HG02759 (cell line): ENCODE data around the gene SLC15A1.

Experiments used
- ATAC-seq: cut with Tn5 transposase; IDR thresholded peaks from one replicate; pipeline ENCODE4 v1.9.1; 2021; ENCODE audit warnings: mild to moderate bottlenecking, moderate library complexity; ENCODE audit not compliant: unreplicated experiment

The SLC15A1 gene

DNA sequence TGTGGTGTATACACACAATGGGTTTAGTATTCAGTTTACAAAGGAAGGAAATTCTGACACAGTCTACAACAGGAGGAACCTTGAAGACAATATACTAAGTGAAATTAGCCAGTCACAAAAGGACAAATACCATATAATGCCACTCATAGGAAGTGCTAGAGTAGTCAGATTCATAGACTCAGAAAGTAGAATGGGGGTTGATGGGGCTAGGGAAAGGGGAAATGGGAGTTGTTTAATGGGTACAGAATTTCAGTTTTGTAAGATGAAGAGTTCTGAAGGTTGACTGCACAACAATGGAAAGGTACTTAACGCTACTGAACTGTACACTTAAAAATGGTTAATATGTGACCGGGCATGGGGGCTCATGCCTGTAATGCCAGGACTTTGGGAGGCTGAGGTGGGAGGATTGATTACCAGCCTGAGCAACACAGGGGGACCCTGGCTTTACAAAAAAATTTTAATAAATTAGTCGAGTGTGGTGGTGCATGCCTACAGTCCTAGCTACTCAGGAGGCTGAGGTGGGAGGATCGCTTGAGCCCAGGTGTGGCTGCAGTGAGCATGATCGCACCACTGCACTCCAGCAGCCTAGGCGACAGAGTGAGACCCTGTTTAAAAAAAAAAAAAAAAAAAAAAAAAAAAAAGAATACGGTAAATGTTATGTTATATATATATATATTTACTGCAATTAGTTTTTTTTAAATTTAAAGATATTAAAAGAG is 45.0 kb downstream of the SLC15A1 start:
- peak; percentile 58 for ATAC-seq

DNA sequence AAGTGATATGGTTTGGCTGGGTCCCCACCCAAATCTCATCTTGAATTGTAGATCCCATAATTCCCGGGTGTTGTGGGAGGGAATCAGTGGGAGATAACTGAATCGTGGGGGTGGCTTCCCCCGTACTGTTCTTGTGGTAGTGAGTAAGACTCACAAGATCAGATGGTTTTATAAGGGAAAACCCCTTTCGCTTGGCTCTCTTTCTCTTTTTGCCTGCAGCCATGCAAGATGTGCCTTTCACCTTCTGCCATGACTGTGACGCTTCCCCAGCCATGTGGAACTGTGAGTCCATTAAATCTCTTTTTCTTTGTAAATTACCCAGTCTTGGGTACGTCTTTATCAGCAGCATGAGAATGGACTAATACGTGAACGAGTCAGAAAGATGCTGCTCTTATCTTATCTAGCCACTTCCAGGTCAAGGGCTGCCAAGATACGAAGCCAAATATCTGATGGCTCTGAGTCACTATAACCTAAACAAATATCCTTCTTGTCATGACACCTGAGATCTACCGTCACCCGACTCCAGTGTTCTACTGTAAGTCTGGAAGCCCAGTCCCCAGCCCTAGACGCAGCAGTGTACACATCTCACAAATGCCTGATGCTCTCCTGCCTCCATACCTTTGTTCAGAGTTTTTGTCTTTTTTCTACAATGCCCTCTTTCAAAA is 45.9 kb downstream of the SLC15A1 start:
- ATAC-seq: peak; percentile 58

DNA sequence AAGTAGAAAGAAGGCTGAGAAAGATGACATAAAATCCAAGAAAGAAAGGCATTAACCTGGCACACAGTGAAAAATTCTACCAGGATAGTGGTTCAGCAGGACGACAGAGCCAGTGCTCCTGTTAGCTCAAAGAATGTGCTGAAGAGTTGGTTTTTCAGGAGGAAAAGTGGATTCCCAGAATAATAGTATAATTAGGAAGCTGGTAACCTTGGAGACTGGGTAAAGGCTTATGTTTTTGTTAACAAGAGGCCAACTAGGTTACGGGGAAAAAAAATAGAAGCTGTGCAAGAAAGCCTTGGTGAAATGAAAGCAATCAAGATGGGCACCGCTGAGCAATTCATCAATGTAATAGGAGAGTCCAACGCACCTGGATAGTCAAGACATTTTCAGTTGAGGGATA is 54.7 kb downstream of the SLC15A1 start:
- no peak for ATAC-seq

- no peak for ATAC-seq
Observed at GRCh38 chr13:98693756-98694155, 58.7 kb downstream of the SLC15A1 start.

DNA sequence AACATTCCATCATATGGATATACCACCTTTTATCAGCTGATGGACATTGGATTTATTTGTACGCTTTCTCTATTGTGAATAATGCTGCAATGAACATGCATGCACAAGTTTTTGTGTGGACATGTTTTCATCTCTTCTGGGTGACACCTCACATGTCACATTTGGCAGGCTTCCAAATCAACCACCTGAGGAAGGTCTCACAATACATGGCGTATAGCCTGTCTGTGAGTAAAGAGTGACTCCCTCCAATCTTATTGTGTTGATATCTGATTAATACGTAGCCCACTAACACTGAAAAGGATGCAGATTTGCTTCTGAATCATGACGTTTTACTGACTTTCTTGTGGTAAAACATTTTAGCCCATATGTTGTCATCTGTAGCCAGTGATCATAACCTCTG is 61.1 kb downstream of the SLC15A1 start:
- no peak for ATAC-seq

DNA sequence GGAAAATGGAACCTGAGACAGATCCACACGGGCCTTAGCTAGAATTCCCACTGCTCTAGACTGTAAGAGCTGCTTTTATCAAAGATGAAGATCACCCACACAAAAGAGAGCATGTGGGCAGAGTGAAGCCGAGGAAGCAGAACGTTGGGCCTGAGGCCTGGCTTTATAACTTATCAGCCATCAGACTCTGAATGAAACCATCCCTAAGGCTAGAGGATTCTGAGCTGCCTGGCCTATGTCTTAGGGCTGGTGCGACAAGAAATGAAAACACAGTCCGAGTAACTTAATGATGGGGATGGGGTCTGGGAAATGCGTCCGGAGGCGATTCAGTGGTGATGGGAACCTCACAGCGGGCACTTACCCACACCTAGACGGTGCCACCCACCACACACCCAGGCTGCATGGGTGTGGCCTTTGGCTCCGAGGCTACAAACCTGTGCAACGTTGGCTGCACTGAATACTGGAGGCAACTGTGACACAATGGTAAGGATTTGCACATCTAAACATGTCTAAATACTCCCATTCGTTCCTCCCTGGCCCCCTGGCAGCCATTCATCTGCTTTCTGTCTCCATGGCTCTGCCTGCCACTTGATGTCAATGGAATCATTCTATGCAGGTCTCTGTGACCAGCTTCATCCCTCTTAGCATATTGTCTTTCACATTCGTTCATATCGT is 62.0 kb downstream of the SLC15A1 start:
- ATAC-seq: no peak

GRCh38 chr13:98689347-98689968 is 63.0 kb downstream of the SLC15A1 start:
- no peak for ATAC-seq

DNA sequence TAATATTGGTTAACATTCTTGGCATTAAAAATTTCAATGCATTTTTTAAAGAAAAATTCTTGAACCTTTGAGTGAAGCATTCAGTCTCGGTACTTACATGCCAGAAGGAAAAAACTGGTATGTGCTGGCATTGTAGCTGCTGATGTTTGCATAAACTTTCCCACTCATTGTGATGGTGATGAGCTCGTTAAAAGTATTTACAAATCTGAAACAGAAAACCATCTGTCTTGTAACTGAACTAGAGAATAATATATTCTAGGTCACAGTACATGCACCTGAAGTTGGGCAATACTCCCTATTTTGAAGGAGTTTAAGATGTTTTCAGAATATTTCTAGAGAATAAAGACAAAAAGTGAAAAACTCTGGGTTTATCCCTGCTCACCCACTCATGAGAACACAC is 64.1 kb downstream of the SLC15A1 start:
- no peak for ATAC-seq

GRCh38 chr13:98687319-98687718 is 65.2 kb downstream of the SLC15A1 start:
- no peak for ATAC-seq

GRCh38 chr13:98686270-98686669 is 66.2 kb downstream of the SLC15A1 start:
- no peak for ATAC-seq

GRCh38 chr13:98685146-98685545 is 67.3 kb downstream of the SLC15A1 start:
- no peak for ATAC-seq

GRCh38 chr13:98681049-98681448 is 71.4 kb downstream of the SLC15A1 start:
- no peak for ATAC-seq

- ATAC-seq: no peak
Observed at GRCh38 chr13:98678741-98679140, 73.7 kb downstream of the SLC15A1 start.

- ATAC-seq: no peak
Observed at GRCh38 chr13:98677398-98677797, 75.1 kb downstream of the SLC15A1 start.

DNA sequence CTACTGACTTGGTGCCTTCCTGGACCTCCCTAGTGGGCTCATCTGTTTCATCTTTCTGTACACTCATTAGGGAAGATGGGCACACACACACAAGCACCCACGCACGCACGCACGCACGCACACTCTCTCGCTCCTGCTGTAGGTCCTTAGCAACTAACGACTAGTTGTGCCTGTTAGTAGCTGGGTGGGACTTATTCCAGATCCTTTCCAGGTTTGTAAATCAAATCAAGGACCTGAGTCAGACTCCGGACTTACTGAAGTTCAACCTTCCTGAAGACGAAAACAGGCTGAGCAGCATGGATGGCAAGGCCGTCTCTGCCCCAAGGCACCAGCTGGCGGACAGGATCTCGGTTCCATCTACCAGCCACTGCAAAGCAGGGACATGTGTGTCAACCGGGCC is 76.2 kb downstream of the SLC15A1 start:
- no peak for ATAC-seq

DNA sequence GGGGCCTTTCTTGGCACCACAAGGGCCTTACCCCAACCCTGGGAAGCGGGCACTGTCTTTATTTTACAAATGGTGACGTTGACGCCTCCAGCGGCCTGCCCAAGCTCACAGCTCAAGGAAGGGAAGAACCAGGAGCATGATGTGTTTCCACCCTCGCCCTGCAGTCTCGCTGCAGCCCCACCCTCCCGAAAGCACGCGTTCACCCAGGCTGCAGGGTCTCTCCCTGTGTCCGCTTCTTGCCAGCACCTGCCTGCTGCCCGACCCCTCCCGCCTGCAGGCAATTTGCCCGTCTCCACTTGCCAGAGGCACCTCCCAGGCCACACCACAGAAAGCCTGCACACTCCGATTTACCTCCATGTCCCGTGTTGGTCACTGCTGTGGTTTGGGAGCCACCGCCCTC is 76.6 kb downstream of the SLC15A1 start:
- ATAC-seq: no peak

- ATAC-seq: no peak
Observed at GRCh38 chr13:98675066-98675465, 77.4 kb downstream of the SLC15A1 start.

DNA sequence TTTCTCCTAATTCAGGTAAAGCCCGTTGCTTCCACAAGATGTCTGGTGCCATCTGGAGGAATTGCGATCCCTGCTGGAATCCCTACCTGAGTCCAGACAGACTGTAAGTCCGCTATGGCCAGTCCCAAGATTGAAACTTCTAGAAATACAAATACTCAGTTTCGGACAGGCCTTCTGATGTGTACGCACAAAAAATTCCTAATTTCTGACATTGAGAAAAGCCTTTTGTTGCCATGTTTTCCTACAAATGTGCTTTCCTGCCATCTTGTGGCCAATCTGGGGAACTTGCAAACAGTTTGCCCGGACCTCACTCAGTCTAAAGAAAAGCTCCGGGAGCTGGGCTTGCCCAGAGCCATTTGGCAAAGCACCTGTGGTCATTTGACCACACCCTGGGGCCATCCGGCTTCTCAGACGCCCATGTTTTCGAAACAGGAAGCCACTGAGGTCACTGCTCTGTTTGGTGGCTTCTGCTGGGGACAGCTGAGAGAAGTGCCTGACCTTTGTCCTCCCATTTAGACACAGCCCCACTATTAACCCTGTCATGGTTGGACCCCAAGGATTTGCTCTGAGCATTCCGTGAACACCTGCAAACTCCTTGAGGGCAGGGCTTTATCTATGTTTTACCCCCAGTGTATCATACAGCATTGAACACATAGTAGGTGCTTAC is 79.4 kb downstream of the SLC15A1 start:
- ATAC-seq: peak; percentile 83

DNA sequence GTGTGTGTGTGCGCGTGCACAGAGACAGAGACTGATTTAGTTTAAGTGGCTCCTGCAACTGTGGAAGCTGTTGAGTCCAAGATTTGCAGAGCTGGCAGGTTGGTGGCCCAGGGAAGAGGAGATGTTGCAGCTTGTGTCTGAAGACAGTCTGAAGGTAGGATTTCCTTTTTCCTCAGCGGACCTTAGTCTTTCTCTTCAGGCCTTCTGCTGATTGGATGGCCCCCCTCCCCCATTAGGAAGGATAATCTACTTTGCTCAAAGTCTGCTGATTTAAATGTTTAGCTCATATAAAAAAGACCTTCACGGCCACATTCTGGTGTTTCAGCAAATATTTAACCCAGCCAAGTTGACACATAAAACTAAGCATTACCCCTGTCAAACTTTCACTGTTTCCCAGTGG is 84.3 kb downstream of the SLC15A1 start:
- ATAC-seq: no peak

DNA sequence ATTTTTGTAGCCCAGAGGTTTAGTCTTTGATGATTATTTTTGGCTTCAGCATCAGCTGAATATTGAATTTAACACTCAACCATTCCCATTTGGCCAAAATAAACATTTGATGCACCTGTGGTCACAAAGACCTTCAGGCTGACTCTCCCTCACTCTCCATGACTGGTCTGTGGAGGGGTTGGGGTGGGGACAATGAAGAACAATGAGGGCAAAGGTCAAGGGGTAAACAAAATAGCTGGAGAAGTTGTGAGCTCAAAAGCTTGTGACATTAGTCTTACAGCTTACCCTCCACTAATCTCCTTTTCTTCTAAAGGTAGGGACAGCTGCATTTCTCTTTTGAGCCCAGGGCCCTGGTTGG is 86.9 kb downstream of the SLC15A1 start:
- ATAC-seq: no peak

DNA sequence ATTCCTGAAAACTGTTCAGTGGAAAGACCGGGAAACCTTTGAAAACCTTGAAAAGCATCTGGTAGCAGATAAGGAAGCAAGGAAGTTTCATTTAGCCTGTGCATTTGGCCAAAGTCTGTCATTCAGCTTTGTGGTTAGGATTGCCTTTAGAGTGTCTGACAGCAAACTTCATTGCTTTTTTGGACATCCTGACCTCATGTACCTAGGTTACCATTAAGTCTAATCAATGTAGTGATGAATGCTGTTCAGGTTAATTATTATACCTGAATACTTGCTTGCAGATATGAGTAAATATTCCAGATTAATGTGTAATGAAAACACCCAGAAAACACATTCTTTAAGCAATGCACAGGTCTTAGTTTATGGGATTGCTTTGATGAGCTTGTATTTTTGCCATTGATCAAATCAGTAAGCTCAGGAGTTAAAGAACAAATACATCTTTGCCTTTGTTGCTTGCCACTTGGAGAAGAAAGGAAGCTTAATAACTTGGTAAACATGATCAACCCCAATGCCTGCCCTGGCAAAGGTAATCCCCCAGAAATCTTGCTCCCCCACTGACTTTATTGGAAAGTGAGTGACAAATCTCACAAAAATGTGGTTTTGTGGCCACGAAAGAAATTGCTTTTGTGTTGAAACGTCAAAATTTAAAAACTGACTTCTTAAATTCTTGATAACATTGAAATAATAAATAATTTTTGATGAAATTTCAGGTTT is 87.4 kb downstream of the SLC15A1 start:
- ATAC-seq: no peak
